H1 (cell line): ENCODE data around the gene TSEN54. TPM values are rescaled to one million over a fixed set of nuclear protein-coding genes. Genes with fewer than 3 reads are reported as not detected.

Source experiments
- CTCF ChIA-PET: fragments of 300-600 bp; sonication (Branson Sonifier 250); formaldehyde crosslinking; loops from one replicate; lab custom pipeline; 2021; ENCODE audit not compliant: partially characterized antibody; lab: Charles Lee
- POLR2A ChIA-PET: fragments of 300-600 bp; sonication (Branson Sonifier 250); formaldehyde crosslinking; loops from one replicate; lab custom pipeline; 2021; ENCODE audit warnings: inconsistent platforms; ENCODE audit not compliant: partially characterized antibody; lab: Charles Lee
- DNase-seq, 2 experiments: peaks; one replicate each; pipeline versions ENCODE4 v3.0.0 to v3.0.0-alpha.2; 2010 to 2022; ENCODE audit warnings: low spot score in 2 of 2, low read depth in 1 of 2, mixed read lengths in 1 of 2
- FAIRE-seq: peaks from 2 replicates; lab custom pipeline; 2011; peaks lifted over from hg19 to GRCh38; lab: Jason Lieb, UNC
- H2AFZ ChIP-seq: 2 replicates; pipeline ENCODE4 v1.8.1; 2012; ENCODE audit warnings: low read length, inconsistent platforms
- H2AK5ac ChIP-seq: 2 replicates; pipeline ENCODE4 v1.6.1; 2013; ENCODE audit warnings: low read depth, low read length
- H2BK120ac ChIP-seq: replicated peaks from 2 replicates; pipeline ENCODE3; 2013; ENCODE audit warnings: low read depth, low read length, inconsistent platforms
- H2BK12ac ChIP-seq: 2 replicates; pipeline ENCODE4 v1.6.1; 2013; ENCODE audit warnings: low read depth, low read length
- H2BK15ac ChIP-seq: 2 replicates; pipeline ENCODE4 v1.6.1; 2013; ENCODE audit warnings: low read length
- H2BK20ac ChIP-seq: 2 replicates; pipeline ENCODE4 v1.6.1; 2013; ENCODE audit warnings: low read length
- H2BK5ac ChIP-seq: 2 replicates; pipeline ENCODE4 v1.6.1; 2013; ENCODE audit warnings: low read depth, low read length
- H3K14ac ChIP-seq: 2 replicates; pipeline ENCODE4 v1.6.1; 2013; ENCODE audit warnings: inconsistent platforms; ENCODE audit not compliant: insufficient read length
- H3K18ac ChIP-seq: 2 replicates; pipeline ENCODE4 v1.6.1; 2013; ENCODE audit warnings: low read length; ENCODE audit errors: extremely low read depth
- H3K23ac ChIP-seq: 2 replicates; pipeline ENCODE4 v1.6.1; 2013; ENCODE audit warnings: inconsistent platforms; ENCODE audit not compliant: insufficient read length
- H3K23me2 ChIP-seq: 2 replicates; pipeline ENCODE4 v1.6.1; 2013; ENCODE audit warnings: low read depth, low read length
- H3K27ac ChIP-seq: 2 replicates; pipeline ENCODE4 v1.6.1; 2011; ENCODE audit warnings: low read depth, low read length, inconsistent platforms
- H3K27me3 ChIP-seq, 4 experiments: replicated peaks in 1 of 4; 1 replicate in 1 of 4; 2 replicates in 3 of 4; pipeline versions ENCODE4 v1.6.1 to v1.8.1; 2011 to 2013; ENCODE audit warnings: low read length in 3 of 4, mild to moderate bottlenecking in 3 of 4, inconsistent platforms in 2 of 4, mixed read lengths in 2 of 4, moderate library complexity in 1 of 4; ENCODE audit not compliant: control insufficient read depth in 3 of 4, insufficient read depth in 3 of 4; ENCODE audit errors: extremely low read depth in 1 of 4
- H3K36me3 ChIP-seq, 4 experiments: 2 replicates each; pipeline versions ENCODE4 v1.6.1 to v1.8.1; 2011 to 2013; ENCODE audit warnings: mild to moderate bottlenecking in 4 of 4, low read length in 3 of 4, moderate library complexity in 2 of 4, control low read depth in 1 of 4, inconsistent platforms in 1 of 4; ENCODE audit not compliant: insufficient read depth in 4 of 4, control insufficient read depth in 2 of 4
- H3K4ac ChIP-seq: replicated peaks from 2 replicates; pipeline ENCODE3; 2013; ENCODE audit warnings: low read length, low read depth, mixed read lengths, inconsistent platforms; ENCODE audit not compliant: insufficient read length
- H3K4me1 ChIP-seq, 4 experiments: replicated peaks in 1 of 4; 1 replicate in 1 of 4; 2 replicates in 3 of 4; pipeline versions ENCODE4 v1.6.1 to v1.8.1; 2011 to 2013; ENCODE audit warnings: low read length in 3 of 4, inconsistent platforms in 2 of 4, mixed read lengths in 1 of 4; ENCODE audit not compliant: insufficient read depth in 4 of 4, control insufficient read depth in 3 of 4
- H3K4me2 ChIP-seq, 2 experiments: 2 replicates each; pipeline versions ENCODE4 v1.6.1 to v1.8.1; 2011 to 2013; ENCODE audit warnings: low read depth in 2 of 2, low read length in 2 of 2, control low read depth in 1 of 2, inconsistent platforms in 1 of 2, mild to moderate bottlenecking in 1 of 2; ENCODE audit not compliant: insufficient read depth in 1 of 2
- H3K4me3 ChIP-seq, 4 experiments: fragments of 200-600, 300-600 bp in 1 of 4; sonication (generic), shearing (Covaris generic), sonication (Bioruptor Twin) in 1 of 4; 2 replicates each; pipeline versions ENCODE4 v1.5.1 to v1.8.1; 2011 to 2016; ENCODE audit warnings: low read length in 4 of 4, low read depth in 3 of 4, control low read depth in 2 of 4, inconsistent platforms in 2 of 4, mild to moderate bottlenecking in 2 of 4, mixed read lengths in 1 of 4, moderate library complexity in 1 of 4; ENCODE audit not compliant: insufficient read depth in 2 of 4; ENCODE audit errors: extremely low read depth in 1 of 4
- H3K56ac ChIP-seq: replicated peaks from 2 replicates; pipeline ENCODE3; 2013; ENCODE audit warnings: low read depth, mild to moderate bottlenecking, mixed read lengths, low read length, inconsistent platforms; ENCODE audit not compliant: insufficient read length
- H3K79me1 ChIP-seq: 2 replicates; pipeline ENCODE4 v1.6.1; 2013; ENCODE audit warnings: low read depth, low read length, control low read depth
- H3K79me2 ChIP-seq, 2 experiments: 2 replicates each; pipeline versions ENCODE4 v1.6.1 to v1.8.1; 2012 to 2013; ENCODE audit warnings: low read length in 2 of 2, mild to moderate bottlenecking in 2 of 2, inconsistent platforms in 1 of 2; ENCODE audit not compliant: insufficient read depth in 2 of 2, control insufficient read depth in 1 of 2
- H3K9ac ChIP-seq, 4 experiments: replicated peaks in 1 of 4; 1 replicate in 1 of 4; 2 replicates in 3 of 4; pipeline versions ENCODE4 v1.6.1 to v1.8.1; 2011 to 2013; ENCODE audit warnings: low read depth in 3 of 4, low read length in 3 of 4, control low read depth in 2 of 4, mild to moderate bottlenecking in 2 of 4, moderate library complexity in 2 of 4, inconsistent platforms in 1 of 4; ENCODE audit errors: extremely low read depth in 1 of 4
- H3K9me3 ChIP-seq, 2 experiments: 2 replicates each; pipeline versions ENCODE4 v1.6.1 to v1.8.1; 2012 to 2013; ENCODE audit warnings: mild to moderate bottlenecking in 2 of 2, moderate library complexity in 2 of 2, control low read depth in 1 of 2, inconsistent platforms in 1 of 2, low read depth in 1 of 2, low read length in 1 of 2, mixed read lengths in 1 of 2; ENCODE audit not compliant: insufficient read depth in 2 of 2
- H4K20me1 ChIP-seq, 2 experiments: replicated peaks in 1 of 2; 2 replicates each; pipeline versions ENCODE3 to v1.8.1; 2011 to 2013; ENCODE audit warnings: inconsistent platforms in 2 of 2, low read length in 2 of 2, mild to moderate bottlenecking in 1 of 2; ENCODE audit not compliant: insufficient read depth in 2 of 2, control insufficient read depth in 1 of 2
- H4K5ac ChIP-seq: 2 replicates; pipeline ENCODE4 v1.6.1; 2013; ENCODE audit warnings: low read length, low read depth, mixed read lengths, inconsistent platforms; ENCODE audit not compliant: insufficient read length
- H4K8ac ChIP-seq: 2 replicates; pipeline ENCODE4 v1.8.0; 2013; ENCODE audit warnings: mild to moderate bottlenecking, moderate library complexity, low read length, inconsistent platforms; ENCODE audit not compliant: insufficient read depth; ENCODE audit errors: extremely low read depth
- H4K91ac ChIP-seq: replicated peaks from 2 replicates; pipeline ENCODE3; 2013; ENCODE audit warnings: low read length, mixed read lengths, inconsistent platforms; ENCODE audit not compliant: insufficient read length
- ATF2 ChIP-seq: IDR thresholded peaks from 2 replicates; pipeline ENCODE4 v1.6.1; 2012; ENCODE audit warnings: low read length, inconsistent platforms
- CHD1 ChIP-seq: IDR thresholded peaks from 2 replicates; pipeline ENCODE4 v1.6.1; 2012; ENCODE audit warnings: low read depth, low read length, improper control_type of control experiment
- CHD2 ChIP-seq: IDR thresholded peaks from 2 replicates; pipeline ENCODE4 v1.6.1; 2012; ENCODE audit warnings: low read length, improper control_type of control experiment
- GABPA ChIP-seq: IDR thresholded peaks from 2 replicates; pipeline ENCODE4 v1.6.1; 2011; ENCODE audit warnings: mild to moderate bottlenecking, low read length, moderate library complexity, borderline replicate concordance; ENCODE audit not compliant: insufficient read depth
- JUND ChIP-seq: IDR thresholded peaks from 2 replicates; pipeline ENCODE4 v1.6.1; 2011; ENCODE audit warnings: mild to moderate bottlenecking, improper control_type of control experiment, low read length
- PHF8 ChIP-seq: fragments of 200-600 bp; sonication (generic); conservative IDR thresholded peaks from 2 replicates; pipeline ENCODE4 v1.7.1; 2012; ENCODE audit warnings: low read depth, mild to moderate bottlenecking, inconsistent platforms, low read length, moderate library complexity
- POLR2AphosphoS5 ChIP-seq: IDR thresholded peaks from 2 replicates; pipeline ENCODE4 v1.6.1; 2011; ENCODE audit warnings: low read depth, low read length
- RAD21 ChIP-seq, 2 experiments: IDR thresholded peaks in 1 of 2; conservative IDR thresholded peaks in 1 of 2; 2 replicates each; pipeline ENCODE4 v1.6.1; 2011; ENCODE audit warnings: low read depth in 2 of 2, low read length in 2 of 2, improper control_type of control experiment in 1 of 2, inconsistent platforms in 1 of 2, mild to moderate bottlenecking in 1 of 2, moderate library complexity in 1 of 2
- SP1 ChIP-seq: IDR thresholded peaks from 2 replicates; pipeline ENCODE4 v1.6.1; 2011; ENCODE audit warnings: low read depth, low read length
- TAF7 ChIP-seq: optimal IDR thresholded peaks from 2 replicates; pipeline ENCODE3; 2011; ENCODE audit warnings: low read depth, mild to moderate bottlenecking, inconsistent platforms, low read length, moderate library complexity, borderline replicate concordance
- TCF12 ChIP-seq: IDR thresholded peaks from 2 replicates; pipeline ENCODE4 v1.6.1; 2011; ENCODE audit warnings: low read depth, mild to moderate bottlenecking, low read length
- TEAD4 ChIP-seq: IDR thresholded peaks from 2 replicates; pipeline ENCODE4 v1.6.1; 2012; ENCODE audit warnings: low read depth, low read length, inconsistent platforms, mixed read lengths
- WGBS, 2 experiments: shearing (Covaris generic) in 1 of 2; methylation state at CpG; one replicate each; pipeline versions ENCODE4 v1.1.6 to v1.1.7; 2013 to 2015; ENCODE audit warnings: low lambda C conversion rate in 2 of 2, mixed read lengths in 2 of 2, inconsistent platforms in 1 of 2, low coverage in 1 of 2, missing lambda C conversion rate in 1 of 2; ENCODE audit not compliant: insufficient replicate concordance in 2 of 2, insufficient coverage in 1 of 2, insufficient read length in 1 of 2; ENCODE audit errors: extremely low coverage in 1 of 2, missing lambda C conversion rate in 1 of 2; 5-methylcytosine and 5-hydroxymethylcytosine counted together
- polyA plus RNA-seq, 7 experiments: library from polyadenylated mRNA; depleted of rRNA in 3 of 7; stranded (reverse) in 5 of 7; unstranded in 2 of 7; fragments of >200 nt in 5 of 7; fragments of 200-250 nt in 2 of 7; gene quantifications; 1 replicate in 5 of 7; 2 replicates in 1 of 7; 4 replicates in 1 of 7; pipeline versions ENCODE4 v1.2.1 to v1.2.3, GENCODE V29; 2011 to 2013; ENCODE audit warnings: missing spikeins in 2 of 7, mixed read lengths in 2 of 7
- total RNA-seq: library from RNA; stranded (reverse); fragmentation: NEBNext Ultra II Directional; extraction: Animal tissue kit (Norgen Biotek cat#: 25700); gene quantifications from 2 replicates; pipeline ENCODE4 v1.2.1, GENCODE V29; 2021

TSEN54 gene
- total and polyA plus RNA-seq, 2 of the 8 experiments (the other 6 are each of a cell fraction or from before 2014, with no cell fraction given), result 43.6 to 60.3 TPM

- H3K23ac ChIP-seq, result no peak overlapping the region
- peaks cover 0 to 6% (median 4%) of the 10 kb centered on the region in 4 experiments; a peak in 5 of 7 replicates for H3K4me1 ChIP-seq
- no peak overlapping the region for H4K91ac ChIP-seq
- H2BK120ac ChIP-seq, result no peak overlapping the region
- H3K4ac ChIP-seq, result no peak overlapping the region
- H2AK5ac ChIP-seq, result no peak overlapping the region
- no peak overlapping the region for H2BK5ac ChIP-seq
- H3K4me2 ChIP-seq, result no peak overlapping the region
- no peaks in the 10 kb centered on the region for H3K23me2 ChIP-seq
- H2AFZ ChIP-seq, result no peak overlapping the region
- H4K5ac ChIP-seq, result no peak overlapping the region
- no peak for DNase-seq
- H2BK15ac ChIP-seq, result no peak overlapping the region
- peaks cover 2% of the 10 kb centered on the region for H3K79me1 ChIP-seq
- no peak overlapping the region for H3K27ac ChIP-seq
- H4K8ac ChIP-seq, result no peak overlapping the region
- peaks cover 5 to 6% of the 10 kb centered on the region in 2 experiments for H4K20me1 ChIP-seq
- H2BK12ac ChIP-seq, result no peak overlapping the region
- no peaks in the 10 kb centered on the region for H3K9me3 ChIP-seq
- H3K56ac ChIP-seq, result no peak overlapping the region
- no peaks in the 10 kb centered on the region for H3K27me3 ChIP-seq
- H3K36me3 ChIP-seq, result no peaks in the 10 kb centered on the region
- H3K4me3 ChIP-seq, result no peak overlapping the region
- H3K9ac ChIP-seq, result no peak overlapping the region
- H3K79me2 ChIP-seq, result no peaks in the 10 kb centered on the region
- no peak overlapping the region for H2BK20ac ChIP-seq
- CTCF ChIA-PET, result interaction anchor here (0.6 to 2.5 kb wide), 6 partner anchors 10 to 67 kb away, joined by 3 to 16 read pairs (median 4); partner anchors contain the start of genes LLGL2 and TSEN54
- POLR2A ChIA-PET, result interaction anchor here (1.6 kb wide), 2 partner anchors 18 kb away, joined by 4 to 6 read pairs; partner anchors contain the start of gene TSEN54
- WGBS, 2 experiments, result 92% methylated on average over 15 of the region's 15 CpGs; no CpG with 5 or more reads in 1 of the 2 experiments
- H3K14ac ChIP-seq, result no peak overlapping the region
- no peak for FAIRE-seq
- H3K18ac ChIP-seq, result no peak overlapping the region
- TF ChIP-seq JUND (no peak), SP1 (no peak), ATF2 (no peak), TAF7 (no peak), PHF8 (no peak), RAD21 (IDR thresholded peaks at IDR 0.05 in 1 of 2, conservative IDR thresholded peaks at IDR 0.05 in 1 of 2; ENCODE audit: low read depth in 2 of 2, low read length in 2 of 2) (no peak), POLR2AphosphoS5 (no peak), GABPA (no peak), TCF12 (no peak), TEAD4 (no peak), CHD1 (no peak), CHD2 (no peak)
Observed at GRCh38 chr17:75535119-75535537, 18.8 kb downstream of the TSEN54 start.
